Transverse colon (tissue), 4 donors: ENCODE measurements around the gene DENND2A. TPM values are rescaled to one million over a fixed set of nuclear protein-coding genes. Genes with fewer than 3 reads are reported as not detected.

Experiments used
- DNase-seq: peaks from one replicate; pipeline ENCODE4 v3.0.0-alpha.2; 2019
- H3K27ac ChIP-seq, 4 donors: fragments of 200-600 bp; sonication (generic); 2 replicates each; pipeline ENCODE4 v1.5.1; 2016 to 2018; ENCODE audit warnings: inconsistent platforms in 4 of 4
- H3K27me3 ChIP-seq: fragments of 200-600 bp; sonication (generic); 2 replicates; pipeline ENCODE4 v1.5.1; 2017; ENCODE audit warnings: inconsistent platforms
- H3K36me3 ChIP-seq, 4 donors: fragments of 200-600 bp; sonication (generic); 2 replicates each; pipeline ENCODE4 v1.5.1; 2017 to 2019; ENCODE audit warnings: inconsistent platforms in 4 of 4
- H3K4me1 ChIP-seq, 4 donors: fragments of 200-600 bp; sonication (generic); 2 replicates each; pipeline ENCODE4 v1.5.1; 2017 to 2020; ENCODE audit warnings: inconsistent platforms in 4 of 4
- H3K4me3 ChIP-seq, 4 donors: fragments of 200-600 bp; sonication (generic); 1 replicate in 1 of 4; 2 replicates in 3 of 4; pipeline versions ENCODE4 v1.5.1 to v1.6.1; 2017 to 2019; ENCODE audit warnings: inconsistent platforms in 4 of 4
- H3K9me3 ChIP-seq, 2 donors: fragments of 200-600 bp; sonication (generic); 2 replicates each; pipeline ENCODE4 v1.5.1; 2017 to 2019; ENCODE audit warnings: inconsistent platforms in 2 of 2
- EP300 ChIP-seq: sonication (generic); formaldehyde crosslinking; IDR thresholded peaks from one replicate; pipeline ENCODE4 v1.6.1; 2017; ENCODE audit warnings: antibody characterized with exemption, low read depth
- POLR2A ChIP-seq: fragments of 450-650 bp; IDR thresholded peaks from one replicate; pipeline ENCODE4 v1.6.1; 2016; ENCODE audit warnings: antibody characterized with exemption, mild to moderate bottlenecking, moderate library complexity
- POLR2AphosphoS5 ChIP-seq, 3 donors: sonication (generic); formaldehyde crosslinking; IDR thresholded peaks; one replicate each; pipeline ENCODE4 v1.6.1; 2016; ENCODE audit warnings: antibody characterized with exemption in 3 of 3
- WGBS, 2 donors: methylation state at CpG; one replicate each; pipeline ENCODE4 v1.1.5; 2018; ENCODE audit warnings: low coverage in 1 of 2; 5-methylcytosine and 5-hydroxymethylcytosine counted together
- in situ Hi-C, 4 donors: fragments of 200-750 bp; cut with MboI; loops; one replicate each; pipeline versions ENCODE4 v1.15.0 to v1.15.1; 2017; ENCODE audit warnings: low sequenced_read_pairs in 3 of 4, low pct_ligation_motif_present in 1 of 4, low pct_unique_long_range_greater_than_20kb in 1 of 4
- intact Hi-C: fragments of 100-400 bp; cut with DNase I; formaldehyde crosslinking; loops from one replicate; pipeline ENCODE4 v1.15.1; 2023; ENCODE audit warnings: low total_unique reads
- total RNA-seq, 4 donors: library from RNA; depleted of rRNA; stranded (reverse); fragments of >200 nt; gene quantifications; one replicate each; pipeline ENCODE4 v1.1.0, GENCODE V29; 2016
- TF ChIP-seq, protein P1 (sequence below), 5 experiments: fragments of 200-600 bp in 3 of 5; fragments of 450-650 bp in 2 of 5; sonication (generic) in 3 of 5; IDR thresholded peaks; 1 replicate in 2 of 5; 2 replicates in 3 of 5; pipeline ENCODE4 v1.5.1; 2016 to 2017; ENCODE audit warnings: antibody characterized with exemption in 5 of 5, inconsistent platforms in 3 of 5, mild to moderate bottlenecking in 2 of 5, moderate library complexity in 1 of 5

DENND2A gene
- total RNA-seq, 4 donors from 2014 or later, result 4.1 to 19.9 (median 7.1) TPM

DNA sequence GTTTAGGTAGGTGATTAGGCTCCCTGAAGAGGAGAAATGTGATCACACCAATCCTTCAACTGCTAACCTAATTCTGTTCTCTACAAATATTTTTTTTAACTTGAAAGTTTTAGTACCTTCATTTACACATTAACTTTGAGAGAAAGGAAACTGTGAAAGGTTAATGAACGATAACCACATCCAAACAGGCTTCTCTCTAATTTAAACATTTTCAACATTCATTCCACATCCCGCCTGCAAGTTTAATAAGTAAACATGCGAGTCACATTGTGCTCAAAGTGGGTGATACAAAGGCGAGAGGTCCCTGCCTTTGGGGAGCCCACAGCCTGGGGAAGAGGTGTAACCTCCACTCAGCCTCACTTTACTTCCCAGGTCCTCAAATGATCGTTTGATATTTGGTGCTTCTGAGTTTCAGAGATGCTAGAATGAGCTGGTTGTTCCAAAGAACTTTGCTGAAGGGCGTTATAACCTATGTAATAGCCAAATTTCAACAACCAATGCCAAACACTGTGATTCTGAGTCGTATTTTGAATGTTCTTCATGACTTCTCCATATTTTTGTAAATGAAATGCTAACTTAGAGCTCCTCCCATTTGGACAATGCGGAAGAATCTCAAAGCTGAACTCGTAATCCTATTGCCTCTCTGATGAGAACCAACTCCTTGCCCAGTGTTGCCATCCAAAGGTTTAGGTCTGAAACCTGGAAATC, 47.5 kb downstream of the DENND2A start:
- H3K27me3 ChIP-seq, result no peaks in the 10 kb centered on the region
- in situ Hi-C loops, result no loop called here

DNA sequence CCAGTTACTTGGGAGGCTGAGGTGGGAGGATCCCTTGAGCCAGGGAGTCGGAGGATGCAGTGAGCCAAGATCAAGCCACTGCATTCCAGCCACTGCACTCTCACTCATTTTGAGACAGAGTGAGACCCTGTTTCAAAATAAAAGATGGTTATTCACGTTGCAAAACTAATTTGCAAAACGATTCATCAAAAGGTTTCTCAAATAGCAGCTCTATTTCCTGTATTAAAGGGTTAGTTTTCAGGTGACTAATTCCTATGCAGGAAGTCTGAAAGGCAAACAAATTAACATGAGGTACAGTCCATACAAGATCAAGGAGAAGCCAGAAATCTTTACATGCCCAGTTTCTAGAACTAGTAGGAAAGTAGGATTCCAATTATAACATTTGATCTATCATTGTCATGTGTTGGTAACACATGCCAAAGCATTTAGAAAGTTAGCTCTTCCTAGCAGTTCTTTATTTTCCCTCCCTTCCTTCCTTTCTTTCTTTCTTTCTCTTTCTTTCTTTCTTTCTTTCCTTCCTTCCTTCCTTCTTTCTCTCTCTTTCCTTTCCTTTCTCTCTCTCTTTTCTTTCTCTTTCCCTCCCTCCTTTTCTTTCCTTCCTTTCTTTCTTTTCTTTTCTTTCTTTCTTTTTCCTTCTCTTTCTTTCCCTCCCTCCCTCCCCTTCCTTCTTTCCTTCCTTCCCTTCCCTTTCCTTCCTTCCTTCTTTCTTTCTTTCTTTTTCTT, 49.3 kb downstream of the DENND2A start:
- Histone ChIP-seq H3K36me3 (no peaks in the 10 kb centered on the region), H3K27me3 (no peaks in the 10 kb centered on the region), H3K4me1 (no peaks in the 10 kb centered on the region), H3K9me3 (no peaks in the 10 kb centered on the region), H3K4me3 (no peak overlapping the region), H3K27ac (no peak overlapping the region)
- intact Hi-C loops (no loop called here), in situ Hi-C loops (no loop called here)
- 55 to 57% methylated on average over 2 to 3 of the region's 3 CpGs for WGBS, 2 donors
- no peak for TF ChIP-seq EP300
- TF ChIP-seq POLR2AphosphoS5 (IDR thresholded peaks at IDR 0.05), result no peak
- TF ChIP-seq, protein P1, sequence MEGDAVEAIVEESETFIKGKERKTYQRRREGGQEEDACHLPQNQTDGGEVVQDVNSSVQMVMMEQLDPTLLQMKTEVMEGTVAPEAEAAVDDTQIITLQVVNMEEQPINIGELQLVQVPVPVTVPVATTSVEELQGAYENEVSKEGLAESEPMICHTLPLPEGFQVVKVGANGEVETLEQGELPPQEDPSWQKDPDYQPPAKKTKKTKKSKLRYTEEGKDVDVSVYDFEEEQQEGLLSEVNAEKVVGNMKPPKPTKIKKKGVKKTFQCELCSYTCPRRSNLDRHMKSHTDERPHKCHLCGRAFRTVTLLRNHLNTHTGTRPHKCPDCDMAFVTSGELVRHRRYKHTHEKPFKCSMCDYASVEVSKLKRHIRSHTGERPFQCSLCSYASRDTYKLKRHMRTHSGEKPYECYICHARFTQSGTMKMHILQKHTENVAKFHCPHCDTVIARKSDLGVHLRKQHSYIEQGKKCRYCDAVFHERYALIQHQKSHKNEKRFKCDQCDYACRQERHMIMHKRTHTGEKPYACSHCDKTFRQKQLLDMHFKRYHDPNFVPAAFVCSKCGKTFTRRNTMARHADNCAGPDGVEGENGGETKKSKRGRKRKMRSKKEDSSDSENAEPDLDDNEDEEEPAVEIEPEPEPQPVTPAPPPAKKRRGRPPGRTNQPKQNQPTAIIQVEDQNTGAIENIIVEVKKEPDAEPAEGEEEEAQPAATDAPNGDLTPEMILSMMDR (IDR thresholded peaks at IDR 0.05), result no peak
- TF ChIP-seq POLR2A, result no peak
- DNase-seq, result no peak

More for the DNA sequence above, 47.5 kb downstream of the DENND2A start:
- Histone ChIP-seq H3K4me1 (no peaks in the 10 kb centered on the region), H3K36me3 (no peaks in the 10 kb centered on the region), H3K4me3 (no peak overlapping the region), H3K9me3 (no peaks in the 10 kb centered on the region), H3K27ac (no peak overlapping the region)
- WGBS, 2 donors, result 73 to 85% methylated on average over 9 of the region's 9 CpGs
- intact Hi-C loops, result no loop called here
- TF ChIP-seq, protein P1 (IDR thresholded peaks at IDR 0.05), result no peak
- TF ChIP-seq EP300 (no peak), POLR2A (no peak), POLR2AphosphoS5 (IDR thresholded peaks at IDR 0.05) (no peak)
- no peak for DNase-seq

DNA sequence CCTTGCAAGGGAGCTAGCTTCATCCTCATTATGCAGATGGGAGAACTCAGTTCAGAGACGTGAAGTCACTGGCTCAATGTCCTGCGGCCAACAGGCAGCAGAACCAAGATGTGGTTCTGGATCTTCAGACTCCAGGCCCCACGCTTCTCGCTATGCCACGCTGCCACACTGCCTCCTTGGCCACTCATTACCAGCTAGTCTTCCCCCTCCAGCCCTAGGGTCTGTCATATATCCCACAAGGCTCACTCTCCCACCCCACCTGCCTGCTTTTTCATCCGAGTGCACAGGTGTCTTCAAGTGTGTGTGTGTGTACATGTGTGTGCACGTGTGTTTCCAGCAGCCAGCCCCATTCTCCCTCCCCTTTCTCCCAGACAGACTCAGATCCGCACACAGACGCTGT, 53.4 kb downstream of the DENND2A start:
- WGBS, 2 donors, result 82 to 88% methylated on average over 7 to 9 of the region's 9 CpGs
- in situ Hi-C loops, result no loop called here

DNA sequence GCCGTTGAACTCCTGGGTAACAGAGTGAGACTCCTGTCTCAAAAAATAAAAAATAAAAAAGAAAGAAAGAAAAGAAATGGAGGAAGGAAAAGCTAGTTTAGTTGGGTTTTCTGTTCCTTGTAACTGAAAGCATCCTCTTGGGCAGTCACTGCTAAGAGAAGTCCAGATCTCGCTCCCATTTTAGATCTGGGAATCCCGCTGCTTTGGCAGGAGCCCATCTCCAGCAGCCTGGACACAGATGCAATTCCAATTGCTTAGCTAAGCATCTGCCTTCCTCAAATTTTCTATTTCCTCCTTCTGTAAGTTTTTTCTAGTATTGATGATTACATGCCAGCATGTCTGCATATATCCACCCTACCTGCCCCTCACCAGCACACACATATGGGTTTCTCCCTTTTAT, 54.1 kb downstream of the DENND2A start:
- TF ChIP-seq POLR2A, result no peak
- TF ChIP-seq EP300, result no peak
- no peak for TF ChIP-seq POLR2AphosphoS5 (IDR thresholded peaks at IDR 0.05)
- TF ChIP-seq, protein P1 (IDR thresholded peaks at IDR 0.05), result no peak
- Histone ChIP-seq H3K4me1 (no peaks in the 10 kb centered on the region), H3K9me3 (no peaks in the 10 kb centered on the region), H3K4me3 (no peak overlapping the region), H3K36me3 (no peaks in the 10 kb centered on the region), H3K27me3 (no peaks in the 10 kb centered on the region), H3K27ac (no peak overlapping the region)
- no peak for DNase-seq
- in situ Hi-C loops (no loop called here), intact Hi-C loops (no loop called here)
- 76 to 100% methylated on average over 1 to 3 of the region's 3 CpGs for whole genome bisulfite sequencing, 2 donors

More for the DNA sequence above, 53.4 kb downstream of the DENND2A start:
- no peak overlapping the region for H3K4me3 ChIP-seq
- H3K9me3 ChIP-seq, result no peaks in the 10 kb centered on the region
- H3K36me3 ChIP-seq, result no peaks in the 10 kb centered on the region
- H3K27me3 ChIP-seq, result no peaks in the 10 kb centered on the region
- intact Hi-C loops, result no loop called here
- TF ChIP-seq POLR2AphosphoS5 (IDR thresholded peaks at IDR 0.05) (no peak), EP300 (no peak), POLR2A (no peak)
- H3K4me1 ChIP-seq, result no peaks in the 10 kb centered on the region
- DNase-seq, result no peak
- no peak overlapping the region for H3K27ac ChIP-seq
